OCI-LY3 (cell line): ENCODE measurements around the gene TMEM11.

Source experiments
- CTCF ChIP-seq: fragments of 200-600, 300-600 bp; sonication (generic); IDR thresholded peaks from 2 replicates; pipeline ENCODE4 v1.5.1; 2014; ENCODE audit warnings: antibody characterized with exemption, low read length, low read depth
- EZH2phosphoT487 ChIP-seq: fragments of 200-600 bp; shearing (Covaris generic); IDR thresholded peaks from 2 replicates; pipeline ENCODE4 v1.6.1; 2018; ENCODE audit warnings: antibody characterized with exemption, mixed run types, low read depth

GRCh38 chr17:21167303-21167702 lies 46.7 kb downstream of the TMEM11 start:
- no peak for TF ChIP-seq CTCF
- no peak for TF ChIP-seq EZH2phosphoT487
